ENCODE results near the gene RAB3GAP2.
"Not testable (repeated sequence)": the region's sequence is repeated elsewhere in the genome, so short reads cannot be mapped to it uniquely, and the experiment has no call there.

The RAB3GAP2 gene, protein sequence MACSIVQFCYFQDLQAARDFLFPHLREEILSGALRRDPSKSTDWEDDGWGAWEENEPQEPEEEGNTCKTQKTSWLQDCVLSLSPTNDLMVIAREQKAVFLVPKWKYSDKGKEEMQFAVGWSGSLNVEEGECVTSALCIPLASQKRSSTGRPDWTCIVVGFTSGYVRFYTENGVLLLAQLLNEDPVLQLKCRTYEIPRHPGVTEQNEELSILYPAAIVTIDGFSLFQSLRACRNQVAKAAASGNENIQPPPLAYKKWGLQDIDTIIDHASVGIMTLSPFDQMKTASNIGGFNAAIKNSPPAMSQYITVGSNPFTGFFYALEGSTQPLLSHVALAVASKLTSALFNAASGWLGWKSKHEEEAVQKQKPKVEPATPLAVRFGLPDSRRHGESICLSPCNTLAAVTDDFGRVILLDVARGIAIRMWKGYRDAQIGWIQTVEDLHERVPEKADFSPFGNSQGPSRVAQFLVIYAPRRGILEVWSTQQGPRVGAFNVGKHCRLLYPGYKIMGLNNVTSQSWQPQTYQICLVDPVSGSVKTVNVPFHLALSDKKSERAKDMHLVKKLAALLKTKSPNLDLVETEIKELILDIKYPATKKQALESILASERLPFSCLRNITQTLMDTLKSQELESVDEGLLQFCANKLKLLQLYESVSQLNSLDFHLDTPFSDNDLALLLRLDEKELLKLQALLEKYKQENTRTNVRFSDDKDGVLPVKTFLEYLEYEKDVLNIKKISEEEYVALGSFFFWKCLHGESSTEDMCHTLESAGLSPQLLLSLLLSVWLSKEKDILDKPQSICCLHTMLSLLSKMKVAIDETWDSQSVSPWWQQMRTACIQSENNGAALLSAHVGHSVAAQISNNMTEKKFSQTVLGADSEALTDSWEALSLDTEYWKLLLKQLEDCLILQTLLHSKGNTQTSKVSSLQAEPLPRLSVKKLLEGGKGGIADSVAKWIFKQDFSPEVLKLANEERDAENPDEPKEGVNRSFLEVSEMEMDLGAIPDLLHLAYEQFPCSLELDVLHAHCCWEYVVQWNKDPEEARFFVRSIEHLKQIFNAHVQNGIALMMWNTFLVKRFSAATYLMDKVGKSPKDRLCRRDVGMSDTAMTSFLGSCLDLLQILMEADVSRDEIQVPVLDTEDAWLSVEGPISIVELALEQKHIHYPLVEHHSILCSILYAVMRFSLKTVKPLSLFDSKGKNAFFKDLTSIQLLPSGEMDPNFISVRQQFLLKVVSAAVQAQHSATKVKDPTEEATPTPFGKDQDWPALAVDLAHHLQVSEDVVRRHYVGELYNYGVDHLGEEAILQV (N-terminal part only)

DNA sequence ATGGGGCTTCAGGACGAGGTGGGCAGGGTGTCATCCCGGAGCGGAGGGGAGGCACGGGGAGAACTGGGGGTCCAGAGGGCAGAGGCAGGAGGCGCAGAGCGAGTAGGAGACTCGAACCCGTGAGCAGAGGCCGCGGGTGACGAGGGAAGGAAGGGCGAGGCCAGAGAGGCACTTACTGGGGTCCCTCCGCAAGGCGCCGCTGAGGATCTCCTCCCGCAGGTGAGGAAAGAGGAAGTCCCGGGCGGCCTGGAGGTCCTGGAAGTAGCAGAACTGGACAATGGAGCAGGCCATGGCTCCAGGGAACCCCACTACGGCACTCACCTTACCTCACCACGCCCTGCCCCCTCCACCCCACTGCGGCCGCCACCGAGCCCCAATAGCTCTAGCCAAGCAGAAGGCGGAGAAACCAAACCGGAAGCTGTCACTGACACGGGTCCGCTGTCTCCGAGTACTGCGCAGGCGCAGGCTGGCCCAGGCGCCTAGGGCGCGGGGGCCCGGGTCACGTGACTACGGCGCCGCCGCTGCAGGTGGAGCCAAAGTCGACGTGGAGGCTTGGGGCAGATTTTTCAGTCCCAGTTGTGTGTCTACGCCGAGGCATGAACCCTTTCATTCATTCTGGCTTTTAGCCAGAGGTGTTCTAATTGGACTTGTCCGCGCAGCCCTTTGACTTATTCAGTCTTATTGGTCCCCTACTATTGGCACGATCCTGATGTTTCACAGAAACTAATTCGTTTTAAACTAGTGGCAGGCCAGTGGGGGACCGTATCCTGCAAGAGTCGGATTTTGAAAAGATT is at the start of gene RAB3GAP2:
RAB3GAP2 (minus strand) TSS at position 407 of the 794 bp plus-strand sequence; CDS start at position 291, 116 bp downstream.
- DNase-seq (ENCODE audit: low read depth in 1 of 2, low spot score in 1 of 2) = peak; percentile 88 to 97

DNA sequence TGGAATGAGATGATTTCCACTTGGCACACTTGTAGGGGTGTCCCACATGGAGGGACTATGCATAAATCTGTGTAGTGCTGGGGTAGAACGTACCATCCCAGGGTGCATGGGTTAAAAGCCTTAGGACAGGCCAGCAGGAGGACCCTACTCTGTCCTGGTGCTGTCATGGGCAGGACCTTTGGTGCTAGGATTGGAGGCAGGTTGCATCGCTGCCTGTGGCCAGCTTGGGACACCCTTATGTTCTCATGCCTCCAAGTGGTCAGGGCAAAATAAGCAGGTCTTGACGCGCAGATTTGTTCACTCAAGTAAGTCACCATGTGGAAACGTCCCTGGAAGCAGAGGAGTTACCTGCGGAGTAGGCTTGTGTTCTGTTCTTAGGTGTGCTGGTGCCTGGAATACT is 49.5 kb upstream of the RAB3GAP2 start:
- DNase-seq (ENCODE audit: low read depth in 1 of 2, low spot score in 1 of 2) = no peak

- DNase-seq (ENCODE audit: low read depth in 1 of 2, low spot score in 1 of 2) = no peak
These were observed 48.5 kb upstream of the RAB3GAP2 start for GRCh38 chr1:220320709-220321108.

- DNase-seq (ENCODE audit: low read depth in 1 of 2, low spot score in 1 of 2) = no peak
These were observed 46.4 kb upstream of the RAB3GAP2 start for GRCh38 chr1:220318673-220319072.

DNA sequence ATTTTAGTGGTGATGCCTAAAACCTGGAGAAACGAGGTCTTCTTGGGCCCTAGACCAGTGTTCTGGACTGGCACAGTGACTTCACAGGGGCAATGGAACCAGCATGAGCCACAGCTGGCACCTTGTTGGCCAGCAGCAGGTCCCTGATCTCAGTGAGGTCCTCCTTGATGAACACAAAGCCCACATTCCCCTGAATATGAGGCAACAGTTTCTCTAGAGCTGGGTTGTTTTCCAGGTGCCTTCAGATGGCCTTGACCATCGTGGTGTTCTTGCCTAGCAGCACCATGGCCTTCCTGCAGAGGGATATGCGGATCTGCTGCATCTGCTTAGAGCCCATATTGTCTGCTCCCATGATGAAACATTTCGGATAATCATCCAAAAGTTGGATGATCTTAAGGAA is 44.9 kb upstream of the RAB3GAP2 start:
- DNase-seq (ENCODE audit: low read depth in 1 of 2, low spot score in 1 of 2) = no peak

DNA sequence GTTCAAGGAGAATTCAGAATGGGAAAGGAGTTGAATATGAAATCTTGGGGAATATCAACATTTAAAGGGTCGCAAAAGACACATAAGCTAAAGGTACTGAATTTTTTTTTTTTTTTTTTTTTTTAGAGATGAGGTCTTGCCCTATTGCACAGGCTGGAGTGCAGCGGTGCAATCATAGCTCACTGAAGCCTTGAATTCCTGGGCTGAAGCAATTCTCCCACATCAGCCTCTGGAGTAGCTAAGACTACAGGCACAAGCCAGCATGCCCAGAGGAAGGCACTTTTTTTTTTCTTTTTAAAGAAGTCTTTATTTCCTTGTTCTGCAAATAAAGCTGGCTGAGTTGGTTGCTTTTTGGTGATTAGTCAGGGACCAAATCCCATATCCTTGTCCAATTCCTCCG is 44.1 kb upstream of the RAB3GAP2 start:
- no peak for DNase-seq (ENCODE audit: low read depth in 1 of 2, low spot score in 1 of 2)

DNA sequence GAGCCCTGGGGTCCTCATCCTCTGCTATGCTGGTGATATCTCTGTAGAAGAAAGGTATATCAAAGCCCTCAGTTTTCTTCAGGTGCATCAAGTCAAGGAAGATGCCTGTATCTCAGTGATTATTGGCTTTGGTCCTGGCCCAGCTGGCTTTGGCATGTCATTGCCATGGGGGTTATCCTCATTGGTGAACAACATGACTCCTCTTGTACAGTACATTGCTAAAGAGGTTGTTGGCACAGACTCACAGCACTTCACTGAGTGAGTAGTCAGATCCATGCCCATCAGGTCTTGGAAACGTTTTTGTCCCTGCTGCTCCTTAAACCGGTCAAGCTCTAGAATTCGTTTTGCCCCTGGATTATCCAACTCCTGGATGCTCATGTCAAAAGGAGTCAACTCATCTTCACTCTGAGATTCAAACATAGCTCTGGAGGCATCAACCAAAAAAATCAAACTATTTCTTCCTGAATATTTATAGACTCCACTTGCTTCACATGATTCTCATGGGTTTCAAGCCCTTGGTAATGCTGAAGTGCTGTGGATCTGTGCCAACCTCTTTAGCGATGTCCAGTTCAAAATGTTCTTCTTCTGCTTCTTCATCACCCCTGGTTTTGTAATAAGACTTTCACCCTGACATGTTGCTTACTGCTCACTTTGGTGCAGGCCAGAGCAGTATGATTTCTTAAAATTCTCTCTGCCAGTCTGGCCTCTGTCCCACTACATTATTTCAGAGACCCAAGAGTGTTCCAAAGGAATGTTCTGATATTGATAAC is 43.0 kb upstream of the RAB3GAP2 start:
- no peak for DNase-seq (ENCODE audit: low read depth in 1 of 2, low spot score in 1 of 2)

DNA sequence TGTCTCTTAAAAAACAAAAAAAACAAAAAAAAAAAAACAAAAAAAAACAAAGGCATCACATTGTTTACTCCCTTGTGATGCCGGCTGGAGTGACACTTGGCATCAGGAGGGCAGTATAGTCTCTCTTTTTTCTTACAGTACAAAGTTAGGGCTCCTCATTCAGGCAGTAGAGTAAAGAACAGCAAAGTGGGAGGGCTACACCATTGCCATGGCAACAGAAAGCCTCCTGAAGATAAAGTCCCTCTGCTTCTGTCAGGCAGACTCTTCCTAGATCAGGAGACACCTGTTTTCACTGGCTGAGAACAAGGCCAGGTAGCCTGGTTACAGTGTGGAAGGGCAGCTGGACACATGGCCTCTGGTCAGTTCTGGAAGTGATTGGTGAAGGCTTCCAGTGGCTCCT is 41.3 kb upstream of the RAB3GAP2 start:
- no peak for DNase-seq (ENCODE audit: low read depth in 1 of 2, low spot score in 1 of 2)

GRCh38 chr1:220310147-220310546 is 37.9 kb upstream of the RAB3GAP2 start:
- not testable (repeated sequence) for DNase-seq (ENCODE audit: low read depth in 1 of 2, low spot score in 1 of 2)

- no peak for DNase-seq (ENCODE audit: low read depth in 1 of 2, low spot score in 1 of 2)
These were observed 35.4 kb upstream of the RAB3GAP2 start for GRCh38 chr1:220307607-220308006.

DNA sequence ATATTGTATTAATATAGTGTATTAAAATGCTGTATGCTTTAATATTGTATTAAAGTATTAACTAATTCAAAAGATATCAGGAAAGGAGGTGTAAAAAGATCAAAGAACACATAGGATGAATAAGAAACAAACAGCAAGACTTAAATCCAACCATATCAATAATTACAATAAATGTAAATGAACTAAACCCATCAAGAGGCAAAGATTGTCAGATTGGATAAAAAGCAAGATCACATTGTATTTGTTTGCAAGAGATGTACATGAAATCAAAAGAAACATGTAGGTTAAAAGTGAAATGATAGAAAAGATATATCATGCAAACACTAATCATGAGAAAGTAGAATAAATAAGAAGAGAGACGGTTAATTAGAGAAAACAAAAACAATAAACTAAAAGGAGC is 34.1 kb upstream of the RAB3GAP2 start:
- DNase-seq (ENCODE audit: low read depth in 1 of 2, low spot score in 1 of 2) = no peak

- DNase-seq (ENCODE audit: low read depth in 1 of 2, low spot score in 1 of 2) = no peak
These were observed 31.6 kb upstream of the RAB3GAP2 start for GRCh38 chr1:220303871-220304270.

- no peak for DNase-seq (ENCODE audit: low read depth in 1 of 2, low spot score in 1 of 2)
These were observed 29.4 kb upstream of the RAB3GAP2 start for GRCh38 chr1:220301630-220302029.

GRCh38 chr1:220300442-220301121 is 28.3 kb upstream of the RAB3GAP2 start:
- no peak for DNase-seq (ENCODE audit: low read depth in 1 of 2, low spot score in 1 of 2)

GRCh38 chr1:220299337-220299736 is 27.1 kb upstream of the RAB3GAP2 start:
- no peak for DNase-seq (ENCODE audit: low read depth in 1 of 2, low spot score in 1 of 2)

DNA sequence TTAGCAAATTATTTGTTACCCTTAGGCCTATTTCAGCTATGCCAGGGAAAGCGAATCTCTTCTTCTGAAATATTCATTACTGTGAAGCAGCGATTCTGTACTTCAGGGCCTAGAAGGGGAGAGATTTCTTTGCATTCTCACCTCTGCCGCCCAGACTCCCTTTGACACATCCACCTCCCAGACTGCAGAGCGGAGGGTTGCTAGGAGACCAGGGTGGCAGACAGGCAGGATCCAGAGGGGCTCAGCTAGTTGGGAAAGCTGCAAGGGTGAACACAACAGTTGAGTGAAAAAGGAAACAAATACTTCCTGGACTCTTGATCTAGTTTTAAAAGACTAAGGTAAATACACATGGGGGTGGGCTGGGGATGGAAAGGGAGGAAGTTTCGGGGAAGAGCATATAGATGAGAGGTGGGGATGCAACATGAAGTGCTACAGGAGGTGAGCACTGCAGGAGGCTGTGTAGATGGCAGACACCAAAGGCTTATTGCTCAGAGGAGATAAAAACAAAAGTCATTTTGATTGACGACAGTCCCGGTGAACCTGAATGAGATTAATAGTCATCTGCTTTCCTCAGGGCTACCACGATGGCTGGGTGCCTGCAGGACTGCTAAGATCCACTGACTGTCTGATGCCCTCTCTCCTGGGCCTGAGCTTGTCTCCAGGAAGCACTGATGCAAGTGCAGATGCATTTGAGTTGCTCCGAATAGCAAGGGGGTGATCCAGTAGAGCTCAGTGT is 26.4 kb upstream of the RAB3GAP2 start:
- no peak for DNase-seq (ENCODE audit: low read depth in 1 of 2, low spot score in 1 of 2)

- DNase-seq (ENCODE audit: low read depth in 1 of 2, low spot score in 1 of 2) = no peak
These were observed 24.7 kb upstream of the RAB3GAP2 start for GRCh38 chr1:220296981-220297380.

- no peak for DNase-seq (ENCODE audit: low read depth in 1 of 2, low spot score in 1 of 2)
These were observed 22.6 kb upstream of the RAB3GAP2 start for GRCh38 chr1:220294846-220295301.

All from activated CD4-positive, alpha-beta T cell treated with anti-CD3 and anti-CD28 coated beads, Interleukin-2, amount 50 U/mL, for 24 hours (primary cell).